Heart left ventricle (tissue), 16 donors: Measurements from ENCODE around the gene ASCC1. TPM values are rescaled to one million over a fixed set of nuclear protein-coding genes. Genes with fewer than 3 reads are reported as not detected.
A peak's percentile ranks its signal among the peaks of the same experiment; 100 is the strongest.

Experiments used
- ATAC-seq, 4 donors: fragments of 200-7000 bp; cut with Tn5 transposase; one replicate each; pipeline ENCODE4 v1.9.1; 2020 to 2022; ENCODE audit warnings: moderate library complexity in 4 of 4, mild to moderate bottlenecking in 3 of 4, moderate number of reproducible peaks in 1 of 4
- DNase-seq, 5 donors: peaks; one replicate each; pipeline ENCODE4 v3.0.0-alpha.2; 2020
- H3K27ac ChIP-seq, 12 donors: fragments of 200-600 bp; sonication (generic) in 4 of 12; one replicate each; pipeline versions ENCODE4 v1.5.0 to v1.8.0; 2016 to 2022; ENCODE audit warnings: mild to moderate bottlenecking in 2 of 12
- H3K27me3 ChIP-seq, 9 donors: fragments of 200-600 bp; sonication (generic) in 2 of 9; one replicate each; pipeline versions ENCODE4 v1.5.1 to v1.8.0; 2016 to 2022; ENCODE audit warnings: mild to moderate bottlenecking in 3 of 9
- H3K36me3 ChIP-seq, 9 donors: fragments of 200-600 bp; sonication (generic) in 2 of 9; one replicate each; pipeline versions ENCODE4 v1.5.0 to v1.8.0; 2018 to 2022; ENCODE audit warnings: mild to moderate bottlenecking in 2 of 9
- H3K4me1 ChIP-seq, 12 donors: fragments of 200-600 bp; sonication (generic) in 4 of 12; one replicate each; pipeline versions ENCODE4 v1.5.0 to v1.8.0; 2016 to 2022; ENCODE audit warnings: mild to moderate bottlenecking in 3 of 12
- H3K4me3 ChIP-seq, 12 donors: fragments of 200-600 bp; sonication (generic) in 4 of 12; one replicate each; pipeline versions ENCODE4 v1.5.0 to v1.8.0; 2017 to 2022; ENCODE audit warnings: mild to moderate bottlenecking in 9 of 12, moderate library complexity in 4 of 12
- H3K9me3 ChIP-seq, 12 donors: fragments of 200-600 bp; sonication (generic) in 4 of 12; one replicate each; pipeline versions ENCODE4 v1.5.0 to v1.8.0; 2016 to 2022; ENCODE audit warnings: mild to moderate bottlenecking in 1 of 12
- POLR2A ChIP-seq, 2 donors: fragments of 450-650 bp; IDR thresholded peaks; one replicate each; pipeline ENCODE4 v1.6.1; 2017; ENCODE audit warnings: antibody characterized with exemption in 2 of 2, mild to moderate bottlenecking in 2 of 2, moderate library complexity in 2 of 2
- WGBS, 4 donors: extraction: QIAGEN DNeasy Blood & Tissue Kit in 2 of 4; methylation state at CpG; one replicate each; pipeline versions ENCODE4 v1.1.5 to v1.1.7; 2013 to 2018; 5-methylcytosine and 5-hydroxymethylcytosine counted together
- intact Hi-C, 10 donors: fragments of 100-400 bp; cut with DNase I; formaldehyde crosslinking; loops; one replicate each; pipeline versions ENCODE4 v1.11.1 to v1.14.2; 2022
- polyA plus RNA-seq, 2 donors: library from polyadenylated mRNA; stranded (reverse); fragments of 200-250 nt; gene quantifications; one replicate each; pipeline ENCODE4 v1.2.3, GENCODE V29; 2013
- total RNA-seq, 9 donors: library from RNA; depleted of rRNA in 2 of 9; stranded (reverse); fragments of >200 nt in 2 of 9; fragmentation: NEBNext Ultra II Directional in 3 of 9; extraction: Animal tissue kit (Norgen Biotek cat#: 25700) in 3 of 9; gene quantifications; one replicate each; pipeline versions ENCODE4 v1.1.0 to v1.2.4, GENCODE V29; 2016 to 2023
- TF ChIP-seq, protein P1 (sequence below), 12 donors: fragments of 200-600 bp; sonication (generic) in 4 of 12; IDR thresholded peaks; one replicate each; pipeline versions ENCODE4 v1.5.0 to v1.8.0; 2018 to 2022; ENCODE audit warnings: antibody characterized with exemption in 12 of 12, mild to moderate bottlenecking in 5 of 12
- donor health status: ischemic (EF 13 %, LVEDD 7.1; RV severe dilation, severe dysfunction).
- donor health status: healthy with polysubstance abuse.
- donor health status: DM: no; HTN: yes; CAD: no.
- donor health status: DM: no; HTN: no; CAD: no.
- donor health status: ischemic (EF 25% LVEDD 6.9; RV normal size, moderate dysfunction).
- donor health status: ischemic (EF 25% LVEDD 5.7; RV mildly dilated, moderate dysfunction).
- donor health status: healthy.
- donor health status: DM: yes; HTN: yes; CAD: no.
- donor health status: ischemic (EF 35%, LVEDD 5.7; RV mildly dilated, moderate dysfunction).
- donor health status: nonischemic (EF 11% LVEDD 7.7; RV severe dilation, severe dysfunction).
- donor health status: DM: yes; HTN: yes; CAD: no.
- donor health status: PGD.
- donor health status: ischemic (EF 29% LVEDD 5.4; RV normal size, mild dysfunction).
- donor health status: nonischemic (EF 23%, LVEDD 6.1; RV moderate dilation, normal function).

Gene ASCC1
- total and polyA plus RNA-seq, 11 donors, result 12.0 to 49.6 (median 35.3) TPM

DNA sequence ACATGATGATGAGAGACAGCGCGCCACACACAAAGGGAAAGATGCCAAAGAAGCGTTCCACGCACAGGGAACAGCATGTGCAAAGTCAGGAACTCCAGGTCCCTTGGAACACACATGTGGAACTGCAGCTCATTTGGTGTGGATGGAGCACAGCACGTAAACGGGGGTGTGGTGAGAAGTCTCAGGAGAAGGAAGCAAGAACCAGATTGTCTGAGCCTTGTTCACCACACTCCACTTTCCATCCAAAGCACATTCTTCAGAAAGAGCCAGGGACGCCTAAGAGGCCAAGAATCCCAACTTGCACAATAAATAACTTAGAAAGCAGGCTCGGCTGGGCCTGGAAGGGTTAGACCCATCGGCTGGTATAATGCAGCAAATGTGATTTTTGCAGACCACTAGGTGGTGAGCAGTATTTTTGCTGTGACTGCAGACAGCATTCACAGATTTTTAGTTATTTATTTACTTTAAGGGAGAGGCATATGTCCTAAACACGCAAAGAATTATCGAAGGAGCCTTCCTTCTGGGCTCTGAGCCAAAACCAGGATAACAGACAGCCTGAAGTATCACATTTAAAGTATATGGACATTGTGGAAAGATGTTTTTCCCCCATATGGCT, 27.9 kb upstream of the ASCC1 start:
- 55 to 71% (median 65%) methylated on average over 11 of the region's 11 CpGs for WGBS, 4 donors
- Histone ChIP-seq H3K4me3 (no peak overlapping the region), H3K27me3 (no peaks in the 10 kb centered on the region), H3K36me3 (no peaks in the 10 kb centered on the region), H3K4me1 (peaks cover 23 to 79% (median 70%) of the 10 kb centered on the region in 12 donors), H3K9me3 (no peaks in the 10 kb centered on the region), H3K27ac (peak overlapping the region; percentile 65 to 94 (median 82))
- intact Hi-C loops, result loop anchor here in 3 of 10 donors (10.0 kb wide), 2 partner anchors 91 to 479 kb away; no protein-coding TSS in a partner anchor
- ATAC-seq (peak; percentile 2 to 52 (median 23)), DNase-seq (peak in 3 of 5 donors; percentile 34 to 58 (median 58))
- TF ChIP-seq POLR2A (IDR thresholded peaks at IDR 0.05), result no peak
- TF ChIP-seq, protein P1, sequence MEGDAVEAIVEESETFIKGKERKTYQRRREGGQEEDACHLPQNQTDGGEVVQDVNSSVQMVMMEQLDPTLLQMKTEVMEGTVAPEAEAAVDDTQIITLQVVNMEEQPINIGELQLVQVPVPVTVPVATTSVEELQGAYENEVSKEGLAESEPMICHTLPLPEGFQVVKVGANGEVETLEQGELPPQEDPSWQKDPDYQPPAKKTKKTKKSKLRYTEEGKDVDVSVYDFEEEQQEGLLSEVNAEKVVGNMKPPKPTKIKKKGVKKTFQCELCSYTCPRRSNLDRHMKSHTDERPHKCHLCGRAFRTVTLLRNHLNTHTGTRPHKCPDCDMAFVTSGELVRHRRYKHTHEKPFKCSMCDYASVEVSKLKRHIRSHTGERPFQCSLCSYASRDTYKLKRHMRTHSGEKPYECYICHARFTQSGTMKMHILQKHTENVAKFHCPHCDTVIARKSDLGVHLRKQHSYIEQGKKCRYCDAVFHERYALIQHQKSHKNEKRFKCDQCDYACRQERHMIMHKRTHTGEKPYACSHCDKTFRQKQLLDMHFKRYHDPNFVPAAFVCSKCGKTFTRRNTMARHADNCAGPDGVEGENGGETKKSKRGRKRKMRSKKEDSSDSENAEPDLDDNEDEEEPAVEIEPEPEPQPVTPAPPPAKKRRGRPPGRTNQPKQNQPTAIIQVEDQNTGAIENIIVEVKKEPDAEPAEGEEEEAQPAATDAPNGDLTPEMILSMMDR (IDR thresholded peaks at IDR 0.05), result peak in 6 of 12 donors; percentile 11 to 36 (median 22)

DNA sequence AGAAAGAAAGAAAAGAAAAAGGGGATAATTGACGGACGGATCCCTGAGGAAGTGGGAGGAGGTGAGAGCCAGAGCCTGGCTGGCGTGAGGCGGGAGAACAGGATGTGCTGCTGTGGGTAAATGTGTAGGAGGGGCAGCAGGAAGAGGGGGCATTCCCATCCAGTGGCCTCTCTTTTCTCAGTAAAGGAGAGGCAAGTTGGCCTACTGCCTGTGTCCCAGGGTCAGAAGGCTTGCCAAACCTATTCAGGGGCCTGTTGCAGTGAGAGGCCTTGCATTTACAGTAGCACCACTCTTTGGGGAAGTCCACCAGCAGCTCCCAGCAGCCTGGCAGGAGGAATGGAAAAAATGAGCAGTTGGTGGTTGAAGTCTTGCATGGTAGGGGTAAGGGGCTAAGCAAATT, 26.6 kb upstream of the ASCC1 start:
- H3K4me3 ChIP-seq, result no peak overlapping the region
- WGBS, 4 donors, result 12 to 28% (median 17%) methylated on average over 4 of the region's 4 CpGs
- no peak for TF ChIP-seq POLR2A (IDR thresholded peaks at IDR 0.05)
- TF ChIP-seq, protein P1 (IDR thresholded peaks at IDR 0.05), result no peak
- peak; percentile 73 to 81 (median 76) for ATAC-seq
- peak; percentile 69 to 84 (median 72) for DNase-seq
- peak overlapping the region; percentile 41 to 94 (median 82) for H3K27ac ChIP-seq
- no peaks in the 10 kb centered on the region for H3K36me3 ChIP-seq
- peaks cover 16 to 72% (median 58%) of the 10 kb centered on the region in 12 donors for H3K4me1 ChIP-seq
- H3K9me3 ChIP-seq, result no peaks in the 10 kb centered on the region
- no peaks in the 10 kb centered on the region for H3K27me3 ChIP-seq
- intact Hi-C loops, result loop anchor here in 3 of 10 donors (10.0 kb wide), 2 partner anchors 92 to 478 kb away; no protein-coding TSS in a partner anchor

DNA sequence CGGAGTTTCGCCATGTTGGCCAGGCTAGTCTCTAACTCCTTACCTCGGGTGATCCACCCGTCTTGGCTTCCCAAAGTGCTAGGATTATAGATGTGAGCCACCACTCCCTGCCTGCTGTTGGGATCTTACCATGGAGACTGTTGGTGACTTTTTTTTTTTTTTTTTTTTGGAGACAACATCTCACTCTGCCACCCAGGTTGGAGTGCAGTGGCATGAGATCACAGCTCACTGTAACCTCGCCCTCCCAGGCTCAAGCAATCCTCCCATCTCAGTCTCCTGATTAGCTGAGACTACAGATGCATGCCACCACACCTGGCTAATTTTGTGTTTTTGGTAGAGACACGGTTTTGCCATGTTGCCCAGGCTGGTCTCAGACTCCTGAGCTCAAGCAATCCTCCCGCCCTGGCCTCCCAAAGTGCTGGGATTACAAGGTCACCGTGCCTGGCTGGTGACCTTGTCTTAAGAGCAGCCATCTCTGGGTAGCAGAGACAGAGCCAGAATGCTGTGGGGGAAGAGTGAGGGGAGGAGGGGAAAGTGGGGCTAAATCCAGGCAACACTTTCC, 25.7 kb upstream of the ASCC1 start:
- WGBS, 4 donors, result 91 to 95% (median 94%) methylated on average over 8 of the region's 8 CpGs
- TF ChIP-seq POLR2A (IDR thresholded peaks at IDR 0.05), result no peak
- TF ChIP-seq, protein P1 (IDR thresholded peaks at IDR 0.05), result no peak
- H3K9me3 ChIP-seq, result no peaks in the 10 kb centered on the region
- intact Hi-C loops, result loop anchor here in 3 of 10 donors (10.0 kb wide), 2 partner anchors 93 to 477 kb away; no protein-coding TSS in a partner anchor
- H3K4me1 ChIP-seq, result peaks cover 13 to 63% (median 49%) of the 10 kb centered on the region in 12 donors
- ATAC-seq, result no peak
- no peak overlapping the region for H3K4me3 ChIP-seq
- H3K27me3 ChIP-seq, result no peaks in the 10 kb centered on the region
- peaks cover 0 to 7% (median 0%) of the 10 kb centered on the region in 9 donors for H3K36me3 ChIP-seq
- no peak for DNase-seq
- H3K27ac ChIP-seq, result peak overlapping the region; percentile 41 to 94 (median 82)

DNA sequence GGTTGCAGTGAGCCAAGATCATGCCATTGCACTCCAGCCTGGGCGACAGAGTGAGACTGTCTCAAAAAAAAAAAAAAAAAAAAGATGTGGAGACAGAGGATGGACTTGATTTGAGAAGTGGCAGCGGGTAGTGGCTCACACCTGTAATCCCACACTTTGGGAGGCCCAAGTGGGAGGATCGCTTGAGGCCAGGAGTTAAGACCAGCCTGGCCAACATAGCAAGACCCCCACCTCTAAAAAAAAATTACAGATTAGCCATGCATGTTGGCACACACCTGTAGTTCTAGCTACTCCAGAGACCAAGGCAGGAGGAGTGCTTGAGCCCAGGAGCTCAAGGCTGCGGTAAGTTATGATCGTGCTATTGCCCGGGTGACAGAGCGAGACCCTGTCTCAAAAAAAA, 24.3 kb upstream of the ASCC1 start:
- intact Hi-C loops, result loop anchor here in 3 of 10 donors (10.0 kb wide), 2 partner anchors 94 to 476 kb away; no protein-coding TSS in a partner anchor
- Histone ChIP-seq H3K4me3 (no peak overlapping the region), H3K9me3 (no peaks in the 10 kb centered on the region), H3K27ac (no peak overlapping the region), H3K27me3 (no peaks in the 10 kb centered on the region), H3K4me1 (peaks cover 10 to 55% (median 37%) of the 10 kb centered on the region in 12 donors), H3K36me3 (peaks cover 0 to 21% (median 11%) of the 10 kb centered on the region in 9 donors)
- ATAC-seq, result no peak
- WGBS, 4 donors, result 83 to 99% (median 92%) methylated on average over 6 to 7 of the region's 7 CpGs
- DNase-seq, result no peak
- no peak for TF ChIP-seq POLR2A (IDR thresholded peaks at IDR 0.05)
- TF ChIP-seq, protein P1 (IDR thresholded peaks at IDR 0.05), result no peak
